Measurements from ENCODE around the gene TCEANC2.

DNA sequence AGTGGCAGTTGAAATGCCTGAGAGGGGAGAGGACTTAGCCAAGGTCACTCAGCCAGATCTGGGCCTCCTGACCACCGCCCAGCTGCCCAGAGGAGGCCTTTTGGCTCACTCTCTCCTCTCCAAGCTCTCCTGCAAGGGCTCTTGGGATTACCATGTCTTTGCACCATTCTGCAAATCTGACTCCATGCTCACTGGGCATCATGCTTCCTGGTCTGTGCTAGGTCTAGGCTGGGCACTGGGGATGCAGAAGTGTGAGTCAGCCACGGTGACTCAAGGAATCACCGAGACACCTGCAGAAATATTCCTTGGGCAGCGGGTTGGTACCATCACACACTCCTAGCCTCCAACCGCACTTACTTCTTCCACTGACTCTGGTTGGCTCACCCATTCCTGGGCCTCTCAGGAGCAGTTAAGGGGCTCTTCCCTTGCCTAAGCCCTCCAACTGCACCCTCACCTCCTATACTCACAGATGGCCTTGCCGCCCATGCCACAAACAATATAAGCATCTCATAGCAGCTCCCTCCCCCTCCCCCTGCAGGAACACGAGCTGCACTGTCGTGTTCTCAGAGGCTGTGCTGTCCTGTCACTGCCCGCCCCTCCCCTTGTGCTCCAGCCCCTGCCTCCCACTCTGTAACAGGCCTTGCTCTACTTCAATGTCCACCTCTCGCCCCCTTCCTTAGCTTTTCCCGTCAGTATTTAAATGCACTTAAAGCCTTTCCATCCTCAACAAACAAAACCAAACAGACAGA, 64.6 kb downstream of the TCEANC2 start:
- TF ChIP-seq GATA2 (IDR thresholded peaks at IDR 0.05; ENCODE audit: low read depth, low read length) (no peak), GATA3 (IDR thresholded peaks at IDR 0.05; ENCODE audit: low read depth, low read length) (no peak)

Measured in SH-SY5Y (cell line).